GM18861 (cell line): ENCODE data around the gene FRRS1.
"Not testable (repeated sequence)": the region's sequence is repeated elsewhere in the genome, so short reads cannot be mapped to it uniquely, and the experiment has no call there.

Source experiments
- ATAC-seq: cut with Tn5 transposase; IDR thresholded peaks from one replicate; pipeline ENCODE4 v1.9.1; 2021; ENCODE audit not compliant: unreplicated experiment

The FRRS1 gene, protein sequence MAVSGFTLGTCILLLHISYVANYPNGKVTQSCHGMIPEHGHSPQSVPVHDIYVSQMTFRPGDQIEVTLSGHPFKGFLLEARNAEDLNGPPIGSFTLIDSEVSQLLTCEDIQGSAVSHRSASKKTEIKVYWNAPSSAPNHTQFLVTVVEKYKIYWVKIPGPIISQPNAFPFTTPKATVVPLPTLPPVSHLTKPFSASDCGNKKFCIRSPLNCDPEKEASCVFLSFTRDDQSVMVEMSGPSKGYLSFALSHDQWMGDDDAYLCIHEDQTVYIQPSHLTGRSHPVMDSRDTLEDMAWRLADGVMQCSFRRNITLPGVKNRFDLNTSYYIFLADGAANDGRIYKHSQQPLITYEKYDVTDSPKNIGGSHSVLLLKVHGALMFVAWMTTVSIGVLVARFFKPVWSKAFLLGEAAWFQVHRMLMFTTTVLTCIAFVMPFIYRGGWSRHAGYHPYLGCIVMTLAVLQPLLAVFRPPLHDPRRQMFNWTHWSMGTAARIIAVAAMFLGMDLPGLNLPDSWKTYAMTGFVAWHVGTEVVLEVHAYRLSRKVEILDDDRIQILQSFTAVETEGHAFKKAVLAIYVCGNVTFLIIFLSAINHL

DNA sequence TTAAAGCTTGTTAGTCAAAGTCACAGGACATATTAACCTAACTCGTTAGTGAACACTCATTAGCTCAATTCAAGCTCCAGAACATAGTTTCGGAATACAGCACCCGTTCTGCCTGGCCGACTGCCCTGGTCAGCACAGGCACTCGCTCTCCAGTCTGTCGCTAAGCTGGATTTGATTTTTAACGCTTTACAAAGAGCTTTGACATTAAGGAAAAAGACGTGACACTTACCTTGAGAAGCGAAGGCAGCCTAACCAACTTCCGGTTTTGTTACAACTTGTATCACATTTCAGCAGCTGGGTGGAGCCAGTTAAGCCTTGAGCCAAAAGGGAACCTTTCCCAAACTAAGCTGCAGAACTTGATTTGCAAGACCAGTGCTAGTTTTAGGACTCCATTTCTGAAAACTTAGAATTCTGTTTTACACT lies at the start of gene FRRS1:
TSS of gene FRRS1 (minus strand) at position 258 of the 423 bp plus-strand sequence. CDS start 17,867 bp downstream, outside the sequence.
- ATAC-seq, result peak; percentile 92

DNA sequence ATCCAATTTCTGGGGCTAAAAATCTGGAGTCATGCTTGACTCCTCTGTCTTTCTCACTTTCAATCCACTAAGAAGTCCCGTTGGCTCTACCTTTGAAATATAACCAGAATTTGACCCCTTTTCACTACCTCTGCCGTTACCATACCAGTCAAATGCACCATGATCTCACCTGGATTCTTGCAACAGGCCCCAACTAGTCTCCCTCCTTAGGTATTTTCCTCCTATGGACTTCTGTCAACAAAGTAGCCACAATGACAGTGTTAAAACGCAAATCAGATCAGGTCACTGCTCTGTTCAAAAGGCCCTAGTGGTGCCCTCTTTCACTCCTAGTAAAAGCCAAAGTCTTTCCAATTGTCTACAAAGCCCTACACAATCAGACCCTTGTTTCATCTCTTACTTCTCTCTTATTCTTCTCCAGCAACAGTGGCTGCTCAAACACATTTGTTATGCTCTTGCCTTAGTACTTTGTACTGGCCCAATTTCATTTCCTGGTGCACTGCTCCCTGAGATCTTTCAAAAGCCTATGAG lies 48.0 kb upstream of the FRRS1 start:
- ATAC-seq, result no peak

DNA sequence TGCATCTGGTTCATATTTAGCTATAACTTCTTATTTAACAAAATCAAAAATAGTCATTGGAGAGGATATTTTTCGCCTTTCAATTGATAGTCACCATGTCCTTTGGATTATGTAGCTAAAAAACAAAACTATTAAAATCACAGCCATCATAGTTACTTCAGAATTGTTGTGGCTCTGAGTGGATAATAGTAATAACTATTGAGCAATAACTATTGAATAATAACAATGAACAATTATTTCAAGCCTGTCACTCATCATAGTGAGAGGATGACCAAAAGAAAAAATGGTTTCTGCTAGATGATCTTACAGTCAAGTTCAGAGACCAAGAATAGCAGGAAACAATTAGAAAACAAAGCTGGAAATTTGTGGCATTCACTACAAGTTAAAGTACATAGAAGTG lies 45.3 kb upstream of the FRRS1 start:
- no peak for ATAC-seq

DNA sequence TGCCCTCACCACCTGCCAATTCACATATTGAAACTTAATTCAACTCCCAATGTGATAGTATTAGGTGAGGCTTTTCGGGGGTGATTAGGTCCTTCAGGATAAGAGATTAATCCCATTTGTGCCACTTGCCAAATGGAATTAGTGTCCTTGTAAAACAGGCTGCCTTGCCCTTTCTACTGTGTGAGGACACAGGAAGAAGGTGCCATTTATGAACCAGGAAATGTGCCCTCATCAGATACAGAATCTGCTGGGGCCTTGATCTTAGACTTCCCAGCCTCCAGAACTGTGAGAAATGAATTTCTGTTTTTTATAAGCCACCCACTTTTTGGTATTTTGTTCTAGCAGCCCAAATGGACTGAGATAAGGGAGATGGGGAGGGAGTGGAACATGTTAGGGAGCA lies 44.6 kb upstream of the FRRS1 start:
- ATAC-seq, result no peak

DNA sequence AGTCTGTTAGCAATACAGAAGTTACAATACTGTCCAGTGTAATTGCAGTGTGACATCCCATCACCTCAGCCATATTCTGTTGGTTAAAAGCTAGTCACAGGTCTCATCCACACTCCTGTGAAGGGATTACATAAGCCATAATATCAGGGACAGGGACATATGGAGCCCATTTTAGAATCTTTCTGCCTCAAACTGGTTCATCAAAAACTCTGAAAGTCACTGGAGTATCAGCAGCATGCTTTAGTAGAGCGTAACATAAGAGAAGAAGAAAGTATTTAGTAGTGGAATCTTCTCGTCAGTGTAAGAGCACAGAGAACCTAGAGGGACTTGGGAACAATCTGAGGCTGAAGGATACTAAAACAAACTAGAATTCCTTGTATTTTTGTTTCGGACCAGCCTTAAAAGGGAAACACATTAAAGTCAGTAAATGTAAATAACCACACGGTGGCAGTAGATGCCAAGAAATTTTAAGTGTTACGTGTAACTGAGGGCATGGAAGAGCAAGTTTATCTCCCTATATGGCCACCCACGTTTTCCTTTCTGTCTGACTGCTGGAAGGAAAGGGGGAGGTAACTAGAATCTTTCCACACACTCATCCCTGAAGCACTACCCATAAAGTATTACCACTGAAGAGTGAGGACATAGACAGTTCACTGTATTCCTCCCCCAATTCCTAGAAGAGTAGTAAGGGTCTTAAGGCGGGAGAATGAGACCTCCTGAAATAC lies 42.1 kb upstream of the FRRS1 start:
- peak; percentile 91 for ATAC-seq

DNA sequence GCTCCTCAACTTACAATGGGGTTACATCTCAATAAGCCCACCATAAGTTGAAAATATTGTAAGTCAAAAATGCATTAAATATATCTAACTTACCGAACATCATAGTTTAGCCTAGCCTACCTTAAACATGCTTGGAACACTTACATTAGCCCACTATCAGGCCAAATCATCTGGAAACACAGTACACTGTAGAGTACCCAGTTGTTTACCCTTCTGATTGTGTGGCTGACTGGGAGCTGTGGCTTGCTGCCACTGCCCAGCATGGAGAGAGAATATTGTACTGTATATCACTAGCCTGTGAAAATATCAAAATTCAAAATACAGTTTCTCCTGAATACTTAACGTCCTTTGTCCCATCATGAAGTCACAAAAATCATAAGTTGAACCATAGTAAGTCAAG lies 40.4 kb upstream of the FRRS1 start:
- no peak for ATAC-seq

DNA sequence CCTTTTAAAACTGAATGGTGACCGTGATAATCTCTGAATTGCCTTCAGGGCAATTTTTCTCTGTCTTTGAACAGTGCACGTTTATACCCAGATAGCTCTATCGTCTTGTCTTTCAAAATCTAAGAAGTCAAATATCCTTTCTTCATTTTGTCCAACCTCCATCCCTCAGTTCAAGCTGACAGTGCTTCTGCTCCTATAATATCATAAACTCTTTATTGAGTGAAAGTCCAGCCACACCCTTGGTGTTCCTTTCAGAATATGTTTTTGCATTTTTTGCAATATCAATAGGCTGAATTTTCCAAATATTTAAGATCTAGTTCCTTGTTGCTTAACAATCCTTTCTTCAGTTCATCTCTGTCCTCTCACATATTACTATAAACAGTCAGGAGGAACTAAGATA lies 35.1 kb upstream of the FRRS1 start:
- ATAC-seq, result no peak

DNA sequence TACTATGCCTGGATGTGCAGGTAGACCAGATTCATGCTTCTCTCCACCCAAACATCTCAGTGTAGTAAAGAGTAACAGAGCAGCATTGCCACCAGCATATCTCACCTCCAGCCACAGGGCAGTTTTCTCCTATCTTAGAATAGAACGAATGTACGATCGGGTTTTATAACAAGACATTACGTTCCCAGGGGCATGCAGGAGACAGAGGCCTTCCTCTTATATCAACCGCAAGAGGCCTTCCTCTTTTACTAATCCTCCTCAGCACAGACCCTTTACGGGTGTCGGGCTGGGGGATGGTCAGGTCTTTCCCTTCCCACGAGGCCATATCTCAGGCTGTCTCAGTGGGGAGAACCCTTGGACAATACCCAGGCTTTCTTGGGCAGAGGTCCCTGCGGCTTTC lies 27.4 kb upstream of the FRRS1 start:
- ATAC-seq, result not testable (repeated sequence)

DNA sequence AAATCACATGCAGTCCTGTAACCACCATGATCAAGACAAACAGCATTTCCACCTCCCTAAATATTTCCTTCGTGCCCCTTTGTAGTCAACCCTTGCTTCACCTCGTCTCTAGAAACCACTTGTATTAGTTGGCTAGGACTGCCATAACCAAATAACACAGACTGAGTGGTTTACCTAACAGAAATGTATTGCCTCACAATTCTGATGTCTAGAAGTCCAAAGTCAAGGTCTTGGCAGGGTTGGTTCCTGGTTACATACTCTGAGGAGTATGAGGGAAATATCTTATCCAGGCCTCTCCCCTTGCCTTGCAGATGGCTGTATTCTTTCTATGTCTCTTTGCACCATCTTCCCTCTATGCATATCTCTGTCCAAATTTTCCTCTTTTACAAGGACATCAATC lies 23.3 kb upstream of the FRRS1 start:
- ATAC-seq, result no peak

DNA sequence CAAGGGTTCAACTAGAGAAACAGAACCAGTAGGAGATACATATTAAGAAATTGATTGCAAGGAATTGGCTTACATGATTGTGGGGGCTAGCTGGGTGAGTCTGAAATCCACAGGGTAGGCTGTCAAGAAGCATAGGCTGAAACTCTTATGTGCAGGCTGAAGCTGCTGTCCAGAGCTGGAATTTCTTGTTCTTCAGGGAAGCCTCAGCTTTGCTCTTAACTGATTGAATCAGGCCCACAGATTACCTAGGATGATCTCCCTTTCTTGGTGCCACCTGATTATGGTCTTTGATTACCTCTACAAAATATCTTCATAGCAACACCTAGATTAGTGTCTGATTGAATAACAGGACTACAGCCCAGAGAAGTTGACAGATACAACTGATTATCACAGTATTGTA lies 22.5 kb upstream of the FRRS1 start:
- ATAC-seq, result no peak

DNA sequence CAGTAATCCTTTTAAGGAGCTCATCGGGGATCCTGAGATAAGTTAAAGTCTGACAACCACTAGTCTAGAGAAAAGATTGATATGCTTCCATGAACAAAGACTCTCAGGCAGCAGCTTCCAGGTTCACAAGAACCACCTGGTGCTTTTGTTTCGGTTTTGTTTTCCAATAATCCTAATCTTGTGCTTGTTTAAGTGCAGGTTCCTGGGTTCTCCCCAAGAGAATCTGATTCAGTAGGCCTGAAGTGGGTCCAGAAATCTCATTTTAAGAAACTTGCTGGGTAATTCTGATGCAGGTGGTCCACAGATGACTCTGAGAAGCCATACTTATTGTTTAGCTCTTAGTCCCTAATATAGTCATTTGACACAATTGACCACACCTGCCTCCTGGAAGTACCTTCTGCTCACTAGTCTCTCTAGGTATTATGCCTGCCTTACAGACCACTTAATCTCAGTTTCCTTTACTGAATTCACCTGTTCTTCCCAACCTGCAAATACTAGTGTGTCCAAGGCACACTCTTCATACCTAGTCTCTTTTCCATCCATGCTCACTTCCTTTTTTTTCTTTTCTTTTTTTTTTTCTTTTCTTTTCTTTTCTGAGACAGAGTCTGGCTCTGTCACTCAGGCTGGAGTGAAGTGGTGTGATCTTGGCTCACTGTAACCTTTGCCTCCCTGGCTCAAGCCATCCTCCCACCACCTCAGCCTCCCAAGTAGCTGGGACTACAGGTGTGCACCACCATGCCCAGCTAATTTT lies 20.5 kb upstream of the FRRS1 start:
- ATAC-seq, result peak; percentile 58

DNA sequence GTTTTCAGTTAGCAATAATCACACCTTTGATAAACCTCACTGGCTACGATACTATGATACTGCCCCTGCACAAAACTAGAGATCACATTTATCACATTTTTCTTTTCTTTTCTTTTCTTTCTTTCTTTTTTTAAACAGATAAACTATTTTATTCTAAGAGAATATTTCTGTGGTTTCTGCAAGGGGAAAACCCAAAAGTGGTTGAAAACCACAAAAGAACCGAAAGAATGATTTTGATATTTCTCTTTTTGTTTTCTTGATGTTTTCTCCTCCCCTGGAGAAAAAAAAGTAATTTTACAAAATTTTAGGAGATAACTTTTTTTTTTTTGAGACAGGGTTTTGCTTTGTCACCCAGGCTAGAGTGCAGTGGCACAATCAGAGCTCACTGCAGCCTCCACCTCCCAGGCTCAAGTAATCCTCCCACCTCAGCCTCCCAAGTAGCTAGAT lies 18.4 kb upstream of the FRRS1 start:
- no peak for ATAC-seq

DNA sequence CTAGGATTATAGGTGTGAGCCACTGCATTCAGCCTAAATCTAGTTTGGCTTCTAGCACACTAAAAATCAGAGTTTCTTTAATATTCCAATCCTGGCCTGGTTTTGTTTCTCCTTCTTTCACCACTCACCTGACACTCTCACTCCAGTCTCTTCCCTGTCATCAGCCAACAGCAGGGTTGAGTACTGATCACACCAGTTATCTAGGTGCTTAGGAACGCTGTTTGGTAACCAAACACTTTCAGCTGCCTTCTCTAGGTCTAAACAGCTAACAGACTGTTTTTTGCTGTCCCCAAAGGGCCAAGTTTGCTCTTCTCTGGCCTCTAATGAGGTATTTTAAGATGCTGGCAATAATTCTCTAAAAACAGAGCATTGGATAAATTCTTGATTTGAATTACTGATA lies 17.7 kb upstream of the FRRS1 start:
- ATAC-seq, result no peak

DNA sequence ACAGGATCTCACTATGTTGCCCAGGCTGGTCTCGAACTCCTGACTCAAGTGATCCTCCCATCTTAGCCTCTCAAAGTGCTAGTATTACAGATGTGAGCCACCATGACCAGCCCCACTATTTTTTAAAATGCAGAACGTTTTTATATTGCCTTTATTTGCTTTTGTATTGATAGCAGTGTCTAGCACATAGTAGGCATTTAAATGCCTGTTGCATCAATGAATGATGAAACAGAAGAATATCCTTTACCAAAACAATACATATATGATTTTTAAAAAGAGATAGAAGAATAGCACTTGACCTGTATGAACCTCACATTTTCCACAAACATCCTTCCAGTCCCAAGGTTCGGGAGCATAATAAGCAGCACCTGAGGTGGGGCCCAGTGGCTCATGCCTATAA lies 16.5 kb upstream of the FRRS1 start:
- no peak for ATAC-seq

DNA sequence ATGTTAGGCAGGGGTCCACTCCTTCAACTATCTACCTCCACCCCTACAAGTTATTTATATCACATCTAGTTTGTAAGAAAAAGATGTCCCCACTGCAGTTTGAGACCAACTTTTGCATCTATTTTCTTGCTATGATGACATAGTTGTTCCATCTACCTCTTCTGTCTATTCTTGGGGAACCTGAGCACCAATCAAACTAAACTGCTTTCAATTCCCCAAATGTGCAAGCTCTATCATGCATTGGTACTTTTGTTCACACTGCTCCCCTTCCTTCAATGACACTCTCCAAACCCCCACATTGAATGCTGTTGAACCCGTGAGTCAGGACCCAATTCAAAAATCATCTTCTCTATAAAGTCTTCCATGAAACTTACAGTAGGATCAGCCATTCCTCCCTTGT lies 16.0 kb upstream of the FRRS1 start:
- ATAC-seq, result no peak

DNA sequence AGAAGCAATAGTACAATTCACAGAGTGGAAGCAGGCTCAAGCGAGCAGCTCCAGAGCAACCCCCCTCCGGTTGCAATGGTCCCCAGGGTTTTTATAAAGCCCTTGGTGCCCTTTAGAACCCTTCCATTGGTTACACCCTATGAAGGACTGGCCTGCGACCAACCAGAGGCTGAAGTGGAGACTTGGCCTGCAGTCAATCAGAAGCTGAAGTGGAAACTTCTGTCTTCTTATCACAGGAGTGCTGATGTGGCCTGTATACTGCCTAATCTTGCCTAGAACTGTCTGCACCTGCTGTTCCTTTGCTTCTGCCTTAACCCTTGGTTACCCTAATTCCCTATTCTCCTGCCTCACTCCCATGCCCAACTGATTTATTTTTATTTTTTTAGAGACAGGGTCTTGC lies 15.4 kb upstream of the FRRS1 start:
- ATAC-seq, result no peak

DNA sequence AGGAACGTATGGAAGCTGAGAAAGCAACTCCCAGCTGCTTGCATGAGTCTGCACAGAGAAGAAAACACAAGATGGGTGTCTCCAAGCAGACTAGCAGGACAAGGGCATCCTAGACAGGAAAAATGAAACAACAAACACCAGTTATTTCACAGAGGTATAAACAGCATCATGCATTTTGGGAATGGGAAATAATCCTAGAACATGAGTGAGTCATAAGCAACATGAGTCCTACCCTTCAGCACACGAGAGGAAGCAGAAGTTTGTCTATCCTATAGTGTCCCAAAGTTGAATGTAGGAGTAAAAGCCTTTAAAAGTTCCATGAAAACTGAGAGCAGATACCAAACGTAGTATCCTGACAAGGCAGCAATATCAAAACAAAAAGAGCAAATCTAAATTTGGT lies 11.3 kb upstream of the FRRS1 start:
- ATAC-seq, result no peak

DNA sequence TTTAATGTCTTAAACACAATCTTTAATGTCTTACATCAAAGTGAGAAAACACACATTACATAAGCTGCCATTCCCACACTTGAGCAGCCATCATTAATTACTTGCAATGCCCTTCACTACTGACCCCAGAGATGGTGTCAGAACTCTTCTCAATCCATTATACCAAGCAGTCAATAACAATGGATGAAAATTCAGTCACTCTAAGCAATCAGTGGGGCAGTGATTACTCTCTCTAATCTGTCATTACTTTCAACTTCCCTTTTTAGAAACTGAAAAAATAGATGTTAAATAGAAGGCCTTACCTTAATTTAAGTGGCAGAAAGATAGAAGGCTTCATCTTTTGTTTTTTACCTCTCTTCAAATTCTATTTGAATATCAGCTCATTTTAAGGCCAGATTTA lies 9.7 kb upstream of the FRRS1 start:
- ATAC-seq, result no peak

DNA sequence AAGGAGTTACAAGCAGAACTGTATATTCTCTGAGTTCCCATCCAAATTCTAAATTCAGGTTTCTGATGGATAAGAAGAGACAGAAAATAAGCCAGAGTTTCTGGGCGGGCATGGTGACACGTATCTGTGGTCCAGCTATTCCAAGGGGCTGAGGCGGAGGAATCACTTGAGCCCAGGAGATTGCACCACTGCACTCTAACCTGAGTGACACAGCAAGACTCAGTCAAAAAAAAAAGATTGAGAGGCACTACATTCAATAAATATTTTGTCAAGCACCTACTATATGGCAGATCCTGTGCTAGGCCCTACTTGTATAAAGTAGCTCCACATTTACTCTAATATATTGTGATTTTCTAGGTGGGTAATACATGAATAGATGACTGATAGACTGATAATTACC lies 6.4 kb upstream of the FRRS1 start:
- no peak for ATAC-seq

DNA sequence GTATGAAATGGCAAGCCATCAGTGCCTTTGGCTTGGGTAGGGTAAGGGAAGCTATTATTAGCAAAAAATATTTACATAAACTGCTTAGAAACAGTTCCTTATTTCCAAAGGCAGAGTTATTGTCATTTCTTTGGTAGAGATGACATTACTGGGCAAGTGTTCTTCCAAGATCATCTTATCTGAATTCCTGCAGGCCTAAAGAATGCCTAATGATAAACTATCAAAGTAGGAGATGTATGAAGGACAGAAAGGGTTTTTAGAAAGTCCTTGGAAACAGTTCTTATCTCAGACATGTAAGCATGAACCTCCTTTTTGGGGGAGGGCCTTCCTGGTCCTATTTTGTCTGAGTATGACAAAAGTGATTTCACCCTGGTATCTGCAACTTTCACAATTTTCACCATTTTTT lies 5.1 kb upstream of the FRRS1 start:
- no peak for ATAC-seq
